ENCODE measurements around the gene UCP3.

The UCP3 gene

DNA sequence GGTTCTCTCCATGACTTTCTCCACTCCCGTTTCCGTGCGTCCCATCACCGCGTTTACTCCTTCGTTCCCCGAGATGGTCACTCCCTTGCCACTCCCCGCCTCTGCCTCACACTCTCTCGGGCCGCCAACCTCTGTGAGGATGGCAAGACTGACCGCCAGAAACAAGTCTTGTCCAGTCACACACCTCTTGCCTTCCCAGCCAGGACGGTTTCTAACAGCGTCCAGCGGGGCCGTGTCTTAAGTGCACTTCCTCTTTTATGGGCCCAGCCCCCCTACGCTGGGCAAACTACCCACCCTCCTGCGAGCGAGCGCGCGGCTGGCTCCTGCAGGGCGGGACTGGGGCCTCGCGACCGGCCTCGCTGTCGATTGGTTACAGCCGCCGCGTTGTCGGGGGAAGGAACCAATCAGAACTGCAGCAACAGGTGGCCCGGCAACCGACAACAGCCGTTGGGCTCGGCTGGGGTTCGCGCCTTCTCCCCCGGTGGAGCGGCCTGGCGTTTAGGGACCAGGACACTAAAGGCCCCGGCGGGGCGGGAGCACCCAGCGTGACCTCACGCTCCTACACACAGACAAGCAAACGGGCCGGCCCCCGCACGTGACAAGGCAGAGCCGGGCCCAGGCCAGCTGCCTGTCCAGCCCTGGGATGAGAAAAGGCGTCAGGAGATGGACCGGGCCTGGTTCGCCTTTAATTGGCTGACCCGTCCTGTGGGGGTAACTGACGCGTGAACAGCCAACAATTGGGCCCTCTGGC is 25.7 kb downstream of the UCP3 start:
- TF ChIP-seq, protein P1, sequence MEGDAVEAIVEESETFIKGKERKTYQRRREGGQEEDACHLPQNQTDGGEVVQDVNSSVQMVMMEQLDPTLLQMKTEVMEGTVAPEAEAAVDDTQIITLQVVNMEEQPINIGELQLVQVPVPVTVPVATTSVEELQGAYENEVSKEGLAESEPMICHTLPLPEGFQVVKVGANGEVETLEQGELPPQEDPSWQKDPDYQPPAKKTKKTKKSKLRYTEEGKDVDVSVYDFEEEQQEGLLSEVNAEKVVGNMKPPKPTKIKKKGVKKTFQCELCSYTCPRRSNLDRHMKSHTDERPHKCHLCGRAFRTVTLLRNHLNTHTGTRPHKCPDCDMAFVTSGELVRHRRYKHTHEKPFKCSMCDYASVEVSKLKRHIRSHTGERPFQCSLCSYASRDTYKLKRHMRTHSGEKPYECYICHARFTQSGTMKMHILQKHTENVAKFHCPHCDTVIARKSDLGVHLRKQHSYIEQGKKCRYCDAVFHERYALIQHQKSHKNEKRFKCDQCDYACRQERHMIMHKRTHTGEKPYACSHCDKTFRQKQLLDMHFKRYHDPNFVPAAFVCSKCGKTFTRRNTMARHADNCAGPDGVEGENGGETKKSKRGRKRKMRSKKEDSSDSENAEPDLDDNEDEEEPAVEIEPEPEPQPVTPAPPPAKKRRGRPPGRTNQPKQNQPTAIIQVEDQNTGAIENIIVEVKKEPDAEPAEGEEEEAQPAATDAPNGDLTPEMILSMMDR (IDR thresholded peaks at IDR 0.05; ENCODE audit: low read depth, low read length): no peak
- DNase-seq (ENCODE audit: low read depth in 2 of 2): peak; percentile 80 to 83
- peak overlapping the region; percentile 57 to 61 for H3K4me3 ChIP-seq (replicated peaks in 1 of 2; ENCODE audit: low read depth in 2 of 2, low read length in 2 of 2)

DNA sequence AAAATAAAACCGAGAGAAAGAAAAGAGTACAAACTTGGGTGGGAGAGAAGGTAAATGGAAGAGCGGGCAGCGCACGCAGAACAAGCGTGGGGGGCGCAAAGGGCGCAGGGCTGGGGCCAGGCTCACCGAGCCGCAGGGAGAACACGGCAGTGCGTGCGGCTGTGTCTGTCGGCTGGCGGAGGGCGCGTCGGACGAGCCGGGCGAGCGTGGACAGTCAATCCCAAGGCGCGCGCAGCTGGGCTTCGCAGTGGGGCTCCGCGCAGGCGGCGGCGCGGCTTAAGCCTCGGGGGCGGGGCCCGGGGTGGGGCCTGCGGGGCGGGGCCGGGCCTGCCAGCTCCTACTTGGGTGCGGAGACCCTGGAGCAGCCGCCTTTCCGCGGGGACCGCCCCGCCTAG is 26.3 kb downstream of the UCP3 start, which contains the start of gene UCP2:
Gene UCP2, minus strand, starts transcription at position 249 of the 395 bp plus-strand sequence. CDS start 4,465 bp downstream, outside the sequence.
- DNase-seq (ENCODE audit: low read depth in 2 of 2): peak in 1 of 2 donors; percentile 64
- H3K4me3 ChIP-seq (replicated peaks in 1 of 2; ENCODE audit: low read depth in 2 of 2, low read length in 2 of 2): peak within 1 kb of the TSS; percentile 57 to 61
- TF ChIP-seq, protein P1 (IDR thresholded peaks at IDR 0.05; ENCODE audit: low read depth, low read length): no peak

DNA sequence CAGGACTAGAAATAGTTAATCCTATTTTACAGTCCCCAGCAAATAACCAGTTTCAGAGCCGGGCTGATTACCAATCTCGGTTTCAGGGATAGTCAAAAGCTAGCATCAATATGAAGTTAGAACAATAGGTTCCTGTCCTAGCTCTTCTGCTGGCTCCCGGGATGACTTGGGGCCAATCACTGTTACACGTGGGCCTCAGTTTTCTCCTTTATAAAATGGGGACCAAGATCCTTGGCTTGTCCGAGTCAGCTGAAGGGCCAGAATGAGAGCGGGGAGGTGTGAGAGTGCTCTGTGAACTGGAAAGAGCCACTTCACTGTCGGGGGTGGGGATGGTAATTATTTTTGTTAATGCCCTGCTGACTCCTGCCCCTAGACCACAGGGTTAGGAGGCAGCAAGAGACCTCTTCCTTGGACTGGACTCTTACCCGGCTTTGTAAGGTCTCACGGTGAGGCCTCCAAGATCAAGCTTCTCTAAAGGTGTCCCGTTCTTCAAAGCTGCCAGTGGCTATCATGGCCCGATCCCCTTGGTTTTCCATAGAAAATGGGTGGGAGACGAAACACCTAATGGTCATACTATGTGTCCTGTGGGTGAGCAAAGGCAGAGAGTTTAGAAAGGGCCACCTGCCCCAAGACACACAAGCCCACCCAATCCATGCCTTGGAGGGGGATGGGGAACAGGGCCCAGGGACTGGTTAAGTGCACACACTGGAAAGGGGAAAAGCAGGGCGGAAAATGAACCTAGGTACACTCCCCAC is 27.7 kb downstream of the UCP3 start:
- TF ChIP-seq, protein P1 (IDR thresholded peaks at IDR 0.05; ENCODE audit: low read depth, low read length): no peak
- DNase-seq (ENCODE audit: low read depth in 2 of 2): no peak
- H3K4me3 ChIP-seq (replicated peaks in 1 of 2; ENCODE audit: low read depth in 2 of 2, low read length in 2 of 2): no peak overlapping the region

GRCh38 chr11:73980001-73980961 is 28.6 kb downstream of the UCP3 start:
- H3K4me3 ChIP-seq (replicated peaks in 1 of 2; ENCODE audit: low read depth in 2 of 2, low read length in 2 of 2): no peak overlapping the region
- DNase-seq (ENCODE audit: low read depth in 2 of 2): no peak
- TF ChIP-seq, protein P1 (IDR thresholded peaks at IDR 0.05; ENCODE audit: low read depth, low read length): no peak

GRCh38 chr11:73978576-73979086 is 30.3 kb downstream of the UCP3 start:
- no peak for DNase-seq (ENCODE audit: low read depth in 2 of 2)
- TF ChIP-seq, protein P1 (IDR thresholded peaks at IDR 0.05; ENCODE audit: low read depth, low read length): no peak
- H3K4me3 ChIP-seq (replicated peaks in 1 of 2; ENCODE audit: low read depth in 2 of 2, low read length in 2 of 2): no peak overlapping the region
